Right cardiac atrium (tissue), 5 donors: Measurements from ENCODE around the gene UGT2A1. TPM values are rescaled to one million over a fixed set of nuclear protein-coding genes. Genes with fewer than 3 reads are reported as not detected.

Experiments used
- ATAC-seq, 2 donors: fragments of 200-7000 bp; cut with Tn5 transposase; one replicate each; pipeline versions ENCODE4 v1.8.0 to v1.9.1; 2020; ENCODE audit warnings: moderate library complexity in 2 of 2, mild to moderate bottlenecking in 1 of 2
- DNase-seq, 3 donors: peaks; one replicate each; pipeline ENCODE4 v3.0.0-alpha.2; 2020
- H3K27ac ChIP-seq: one replicate; pipeline ENCODE4 v1.5.1; 2013; ENCODE audit warnings: mild to moderate bottlenecking, low read length, control low read depth, moderate library complexity
- H3K27me3 ChIP-seq: one replicate; pipeline ENCODE4 v1.6.1; 2013; ENCODE audit not compliant: control insufficient read depth, insufficient read depth
- H3K4me1 ChIP-seq: one replicate; pipeline ENCODE4 v1.6.1; 2013; ENCODE audit warnings: low read length; ENCODE audit not compliant: control insufficient read depth, insufficient read depth
- H3K4me3 ChIP-seq: one replicate; pipeline ENCODE4 v1.5.1; 2013; ENCODE audit warnings: low read length, control low read depth
- H3K9me3 ChIP-seq: one replicate; pipeline ENCODE4 v1.6.1; 2013; ENCODE audit warnings: low read length; ENCODE audit not compliant: control insufficient read depth
- WGBS: extraction: QIAGEN DNeasy Blood & Tissue Kit; methylation state at CpG from one replicate; pipeline ENCODE4 v1.1.7; 2013; 5-methylcytosine and 5-hydroxymethylcytosine counted together
- intact Hi-C, 4 donors: fragments of 100-400 bp; cut with DNase I; formaldehyde crosslinking; loops; one replicate each; pipeline versions ENCODE4 v1.11.0 to v1.14.0; 2022 to 2023
- polyA plus RNA-seq: library from polyadenylated mRNA; stranded (reverse); fragments of 200-250 nt; gene quantifications from one replicate; pipeline ENCODE4 v1.2.3, GENCODE V29; 2013
- total RNA-seq, 4 donors: library from RNA; stranded (reverse); fragmentation: NEBNext Ultra II Directional; extraction: Animal tissue kit (Norgen Biotek cat#: 25700); gene quantifications; one replicate each; pipeline ENCODE4 v1.2.1, GENCODE V29; 2021
- donor health status: healthy with polysubstance abuse.
- donor health status: DM: no; HTN: yes; CAD: no.
- donor health status: DM: no; HTN: no; CAD: no.
- donor health status: DM: no; HTN: yes; CAD: no; lungs with severe emphysema.
- donor health status: DM: yes; HTN: yes; CAD: no.

Gene UGT2A1
- total and polyA plus RNA-seq, 5 donors = not detected

DNA sequence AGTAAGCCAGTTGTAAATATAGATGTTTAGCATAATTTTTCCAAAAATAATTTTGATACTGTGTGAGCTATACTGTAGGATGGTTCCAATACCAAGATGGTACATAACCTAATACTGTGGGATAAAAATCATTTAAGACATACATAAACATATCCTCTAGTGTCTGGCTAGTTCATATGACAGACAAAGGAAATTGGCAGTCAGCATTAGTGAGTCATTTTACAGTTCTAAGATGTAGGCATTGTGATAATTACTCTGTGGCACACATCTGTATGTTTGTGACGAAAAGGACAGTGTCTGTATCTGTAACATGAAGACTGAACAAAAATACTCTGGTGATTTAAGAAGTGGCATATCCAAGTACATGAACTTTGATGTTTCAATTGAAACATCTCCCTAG is 63.2 kb downstream of the UGT2A1 start:
- WGBS = 68% methylated on average over 1 of the region's 1 CpG
- intact Hi-C loops = no loop called here
- no peaks in the 10 kb centered on the region for H3K4me1 ChIP-seq

DNA sequence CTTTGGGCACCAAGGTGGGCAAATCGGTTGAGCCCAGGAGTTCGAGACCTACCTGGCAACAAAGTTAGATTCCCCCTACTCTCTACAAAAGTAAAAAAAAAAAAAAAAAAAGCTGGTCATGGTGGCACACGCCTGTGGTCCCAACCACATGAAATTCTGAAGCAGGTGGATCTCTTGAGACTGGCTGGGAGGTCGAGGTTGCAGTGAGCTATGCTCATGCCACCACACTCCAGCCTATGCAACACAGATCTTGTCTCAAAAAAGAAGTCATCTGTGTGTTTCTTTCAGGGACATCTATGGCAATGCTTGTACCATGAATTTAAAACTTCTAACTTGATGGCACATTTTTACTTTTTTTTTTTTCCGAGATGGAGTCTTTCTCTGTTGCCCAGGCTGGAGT is 68.9 kb downstream of the UGT2A1 start:
- WGBS = 71% methylated on average over 5 of the region's 5 CpGs
- DNase-seq (no peak), ATAC-seq (no peak)
- no peaks in the 10 kb centered on the region for H3K27me3 ChIP-seq
- no peaks in the 10 kb centered on the region for H3K4me1 ChIP-seq
- no peak overlapping the region for H3K27ac ChIP-seq
- H3K4me3 ChIP-seq = no peak overlapping the region
- intact Hi-C loops = no loop called here
- H3K9me3 ChIP-seq = no peaks in the 10 kb centered on the region

More for the DNA sequence above, 63.2 kb downstream of the UGT2A1 start:
- ATAC-seq (no peak), DNase-seq (no peak)
- no peak overlapping the region for H3K27ac ChIP-seq
- no peaks in the 10 kb centered on the region for H3K27me3 ChIP-seq
- no peaks in the 10 kb centered on the region for H3K9me3 ChIP-seq
- H3K4me3 ChIP-seq = no peak overlapping the region

DNA sequence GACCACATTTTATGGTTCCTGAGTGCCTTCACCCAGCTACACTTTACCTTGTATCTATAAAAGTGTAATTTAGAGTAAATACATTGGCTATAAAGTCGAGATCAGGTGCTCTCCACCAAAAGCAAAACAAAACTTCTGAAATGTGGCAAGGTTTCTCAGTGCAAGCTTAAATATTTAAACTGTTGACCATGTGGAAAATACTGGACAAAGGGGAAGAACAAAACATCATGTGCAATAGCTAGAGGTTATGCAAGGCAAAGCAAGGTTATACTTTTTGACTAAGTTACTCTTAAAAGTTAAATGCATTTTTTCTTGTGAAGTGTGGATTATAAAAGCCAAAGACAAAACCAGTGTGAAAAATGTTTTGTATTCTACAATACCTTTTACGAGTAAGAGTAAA is 69.5 kb downstream of the UGT2A1 start:
- Histone ChIP-seq H3K4me1 (no peaks in the 10 kb centered on the region), H3K27me3 (no peaks in the 10 kb centered on the region), H3K27ac (no peak overlapping the region), H3K9me3 (no peaks in the 10 kb centered on the region), H3K4me3 (no peak overlapping the region)
- ATAC-seq (no peak), DNase-seq (no peak)
- intact Hi-C loops = no loop called here
- WGBS = 63% methylated on average over 2 of the region's 2 CpGs

DNA sequence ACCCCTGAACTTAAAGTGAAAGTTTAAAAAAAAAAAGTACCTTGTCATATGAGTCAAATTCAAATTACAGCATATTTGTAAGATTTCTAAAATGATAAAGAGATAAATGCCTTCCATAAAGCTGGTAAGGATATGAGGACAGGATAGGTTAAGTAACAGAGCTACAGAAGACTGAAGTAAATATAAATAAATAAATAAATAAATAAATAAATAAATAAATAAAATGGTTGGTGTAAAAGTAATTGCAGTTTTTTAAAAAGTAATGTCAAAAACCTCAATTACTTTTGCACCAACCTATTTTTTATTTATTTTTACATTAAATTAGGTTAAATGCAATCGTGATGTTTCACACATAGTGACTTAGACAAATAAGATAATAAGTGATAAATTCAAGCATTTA is 75.8 kb downstream of the UGT2A1 start:
- intact Hi-C loops = no loop called here
- Histone ChIP-seq H3K4me3 (no peak overlapping the region), H3K9me3 (no peaks in the 10 kb centered on the region), H3K27ac (no peak overlapping the region), H3K27me3 (no peaks in the 10 kb centered on the region), H3K4me1 (no peaks in the 10 kb centered on the region)
- 82% methylated on average over 1 of the region's 1 CpG for WGBS
- DNase-seq (no peak), ATAC-seq (no peak)

DNA sequence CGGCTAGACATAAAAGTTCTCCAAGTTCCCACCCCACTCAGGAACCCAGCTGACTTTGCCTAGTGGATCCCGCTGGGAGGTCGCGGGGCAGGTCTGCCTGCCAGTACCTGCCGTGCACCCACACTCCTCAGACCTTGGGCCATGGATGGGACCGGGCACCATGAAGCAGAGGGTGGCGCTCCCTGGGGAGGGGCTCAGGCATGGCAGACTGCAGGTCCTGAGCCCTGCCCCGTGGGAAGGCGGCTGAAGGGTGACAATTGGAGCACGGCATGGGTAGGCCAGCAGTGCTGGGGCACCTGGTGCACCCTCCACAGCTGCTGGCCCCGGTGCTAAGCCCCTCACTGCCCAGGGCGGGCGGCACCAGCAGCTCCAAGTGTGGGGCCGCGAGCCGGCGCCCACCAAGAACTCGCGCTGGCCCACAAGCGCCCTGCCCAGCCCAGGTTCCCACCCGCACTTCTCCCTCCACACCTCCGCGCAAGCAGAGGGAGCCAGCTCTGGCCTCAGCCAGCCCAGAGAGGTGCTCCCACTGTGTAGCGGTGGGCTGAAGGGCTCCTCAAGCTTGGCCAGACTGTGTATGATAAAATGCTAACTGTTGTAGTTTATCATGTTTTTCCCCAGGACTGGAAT is 76.7 kb downstream of the UGT2A1 start:
- H3K9me3 ChIP-seq = no peaks in the 10 kb centered on the region
- H3K4me1 ChIP-seq = no peaks in the 10 kb centered on the region
- H3K27ac ChIP-seq = no peak overlapping the region
- H3K4me3 ChIP-seq = no peak overlapping the region
- no peaks in the 10 kb centered on the region for H3K27me3 ChIP-seq
- 96% methylated on average over 24 of the region's 24 CpGs for WGBS
- intact Hi-C loops = no loop called here
- DNase-seq (peak in 2 of 3 donors; percentile 20 to 35), ATAC-seq (peak in 1 of 2 donors; percentile 40)

DNA sequence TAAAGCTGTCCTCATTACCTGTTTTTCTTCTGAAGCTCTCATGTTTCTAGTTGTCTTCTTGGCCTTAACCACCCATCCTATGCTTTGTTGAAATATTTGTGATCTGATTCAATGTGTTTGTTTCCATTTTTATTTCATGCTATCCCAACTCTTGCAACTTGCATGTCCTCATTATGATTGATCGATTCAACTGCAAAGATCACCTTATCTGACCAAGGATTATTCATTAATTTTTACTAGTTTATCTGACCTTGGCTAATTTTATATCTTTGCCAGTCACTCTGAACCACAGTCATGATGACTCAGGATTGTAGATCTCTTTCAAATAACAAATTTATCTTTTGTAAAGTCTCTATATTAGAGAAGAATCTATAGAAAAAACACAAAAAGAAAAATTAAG is 84.3 kb downstream of the UGT2A1 start:
- DNase-seq (no peak), ATAC-seq (no peak)
- no peaks in the 10 kb centered on the region for H3K4me1 ChIP-seq
- intact Hi-C loops = no loop called here
- H3K27me3 ChIP-seq = no peaks in the 10 kb centered on the region
- H3K4me3 ChIP-seq = no peak overlapping the region
- WGBS = 90% methylated on average over 1 of the region's 1 CpG
- H3K27ac ChIP-seq = no peak overlapping the region
- no peaks in the 10 kb centered on the region for H3K9me3 ChIP-seq

DNA sequence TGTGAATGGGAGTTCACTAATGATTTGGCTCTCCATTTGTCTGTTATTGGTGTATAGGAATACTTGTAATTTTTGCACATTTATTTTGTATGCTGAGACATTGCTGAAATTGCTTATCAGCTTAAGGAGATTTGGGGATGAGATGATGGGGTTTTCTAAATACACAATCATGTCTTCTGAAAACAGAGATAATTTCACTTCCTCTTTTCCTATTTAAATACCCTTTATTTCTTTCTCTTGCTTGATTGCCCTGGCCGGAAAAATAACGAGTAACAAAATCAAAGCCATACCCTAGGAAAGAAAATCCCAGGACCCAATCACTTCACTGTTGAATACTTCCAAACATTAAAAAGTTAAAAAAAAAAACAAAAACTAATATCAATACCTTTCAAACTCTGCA is 89.6 kb downstream of the UGT2A1 start:
- Histone ChIP-seq H3K27me3 (no peaks in the 10 kb centered on the region), H3K4me3 (no peak overlapping the region), H3K4me1 (no peaks in the 10 kb centered on the region), H3K27ac (no peak overlapping the region), H3K9me3 (no peaks in the 10 kb centered on the region)
- no peak for DNase-seq
- ATAC-seq = no peak
- WGBS = 40% methylated on average over 2 of the region's 2 CpGs
- intact Hi-C loops = no loop called here

DNA sequence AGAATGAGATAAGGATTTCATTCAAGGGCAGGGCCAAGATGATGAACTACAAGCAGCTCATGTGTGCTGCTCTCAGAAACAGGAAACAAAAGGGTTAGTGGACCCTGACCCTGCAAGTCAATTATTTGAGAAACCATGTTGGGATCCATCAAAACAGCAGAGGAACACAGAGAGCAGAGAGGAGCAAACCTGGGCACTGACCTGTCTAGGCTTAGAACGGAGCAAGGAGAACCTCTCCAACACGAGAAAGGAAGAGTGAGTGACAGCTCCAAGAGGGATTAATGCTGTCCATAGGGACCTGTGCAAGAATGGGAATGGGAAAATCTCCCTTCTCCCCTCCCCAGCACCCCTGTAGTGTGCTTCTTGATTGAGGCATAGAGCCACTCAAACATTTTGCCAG is 103.4 kb downstream of the UGT2A1 start:
- ATAC-seq = no peak
- DNase-seq = no peak
- H3K27me3 ChIP-seq = no peaks in the 10 kb centered on the region
- H3K9me3 ChIP-seq = no peaks in the 10 kb centered on the region
- H3K4me1 ChIP-seq = peaks cover 1% of the 10 kb centered on the region
- 65% methylated on average over 2 of the region's 2 CpGs for WGBS
- intact Hi-C loops = no loop called here
- H3K27ac ChIP-seq = no peak overlapping the region
- no peak overlapping the region for H3K4me3 ChIP-seq

DNA sequence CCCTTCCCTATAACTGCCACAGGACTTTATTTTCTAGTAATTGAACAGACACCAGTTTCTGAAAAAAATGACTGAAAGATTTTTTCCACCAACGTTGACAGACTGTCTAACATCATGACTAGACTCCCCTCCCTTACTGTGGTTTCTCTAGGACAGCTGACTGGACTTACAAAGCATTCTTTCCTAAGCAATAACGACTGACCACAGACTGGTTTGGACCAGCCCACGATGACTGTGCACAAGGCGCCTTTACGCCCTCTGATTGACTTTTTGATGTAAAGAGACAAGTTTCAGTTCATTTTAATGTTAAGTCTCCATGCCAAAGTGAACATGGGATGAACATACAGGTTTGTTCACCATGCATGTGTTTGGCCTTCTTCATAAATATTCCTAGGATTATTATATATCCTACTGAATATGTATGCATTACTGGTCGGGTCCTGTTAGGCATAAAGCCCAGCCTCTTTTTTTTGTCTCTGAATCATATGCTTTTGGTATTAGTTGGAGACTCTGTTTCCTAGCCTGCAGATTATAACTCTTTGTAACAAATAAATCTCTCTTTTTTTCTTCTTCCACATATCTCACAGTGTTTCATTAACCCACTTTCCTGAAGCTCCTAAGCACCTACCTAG is 106.8 kb downstream of the UGT2A1 start:
- H3K27me3 ChIP-seq = no peaks in the 10 kb centered on the region
- no peak overlapping the region for H3K27ac ChIP-seq
- no peaks in the 10 kb centered on the region for H3K9me3 ChIP-seq
- 59% methylated on average over 6 of the region's 6 CpGs for WGBS
- intact Hi-C loops = no loop called here
- DNase-seq (no peak), ATAC-seq (no peak)
- peaks cover 1% of the 10 kb centered on the region for H3K4me1 ChIP-seq
- H3K4me3 ChIP-seq = no peak overlapping the region

Other genes with a start within 250 kb of the UGT2A1 start
- gene UGT2B4, start 157.3 kb downstream of the UGT2A1 start, total RNA-seq = 10 to 100 TPM in 3 of 4 donors, not detected in 1; 14.0 to 22.7 (median 16.6) TPM
- 11.8 TPM for gene UGT2B4, start 157.3 kb downstream of the UGT2A1 start, polyA plus RNA-seq
- gene UGT2A2, start 13.6 kb downstream of the UGT2A1 start, total RNA-seq = not detected
- gene UGT2A2, start 13.6 kb downstream of the UGT2A1 start, polyA plus RNA-seq = not detected
- gene SULT1B1, start 107.4 kb upstream of the UGT2A1 start, total RNA-seq = 1 to 10 TPM in 1 of 4 donors, under 1 TPM in 3; 0.51 to 2.7 (median 0.93) TPM
- 0.18 TPM for gene SULT1B1, start 107.4 kb upstream of the UGT2A1 start, polyA plus RNA-seq
- not detected for gene SULT1E1, start 206.9 kb upstream of the UGT2A1 start, total RNA-seq
- 0.11 TPM for gene SULT1E1, start 206.9 kb upstream of the UGT2A1 start, polyA plus RNA-seq